Measurements from ENCODE around the gene LEFTY1.

Gene LEFTY1

GRCh38 chr1:225923381-225923691 lies 34.4 kb upstream of the LEFTY1 start:
- CTCF ChIA-PET = interaction anchor here (0.9 to 1.9 kb wide), 3 partner anchors 12 to 449 kb away, joined by 3 to 11 read pairs (median 4); partner anchors contain the start of gene TMEM63A
- POLR2A ChIA-PET (ENCODE audit: low non-redundant PET) = interaction anchor here (0.5 to 3.6 kb wide), 3 partner anchors 41 to 496 kb away, joined by 3 to 22 read pairs (median 4); partner anchors contain the start of genes SRP9 and TMEM63A
- TF ChIP-seq, protein P1, sequence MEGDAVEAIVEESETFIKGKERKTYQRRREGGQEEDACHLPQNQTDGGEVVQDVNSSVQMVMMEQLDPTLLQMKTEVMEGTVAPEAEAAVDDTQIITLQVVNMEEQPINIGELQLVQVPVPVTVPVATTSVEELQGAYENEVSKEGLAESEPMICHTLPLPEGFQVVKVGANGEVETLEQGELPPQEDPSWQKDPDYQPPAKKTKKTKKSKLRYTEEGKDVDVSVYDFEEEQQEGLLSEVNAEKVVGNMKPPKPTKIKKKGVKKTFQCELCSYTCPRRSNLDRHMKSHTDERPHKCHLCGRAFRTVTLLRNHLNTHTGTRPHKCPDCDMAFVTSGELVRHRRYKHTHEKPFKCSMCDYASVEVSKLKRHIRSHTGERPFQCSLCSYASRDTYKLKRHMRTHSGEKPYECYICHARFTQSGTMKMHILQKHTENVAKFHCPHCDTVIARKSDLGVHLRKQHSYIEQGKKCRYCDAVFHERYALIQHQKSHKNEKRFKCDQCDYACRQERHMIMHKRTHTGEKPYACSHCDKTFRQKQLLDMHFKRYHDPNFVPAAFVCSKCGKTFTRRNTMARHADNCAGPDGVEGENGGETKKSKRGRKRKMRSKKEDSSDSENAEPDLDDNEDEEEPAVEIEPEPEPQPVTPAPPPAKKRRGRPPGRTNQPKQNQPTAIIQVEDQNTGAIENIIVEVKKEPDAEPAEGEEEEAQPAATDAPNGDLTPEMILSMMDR (conservative IDR thresholded peaks at IDR 0.05; ENCODE audit: low read depth) = no peak
- no peak for DNase-seq (ENCODE audit: low spot score)
- H3K27ac ChIP-seq = peak overlapping the region; percentile 97

GRCh38 chr1:225921734-225922709 lies 33.1 kb upstream of the LEFTY1 start:
- TF ChIP-seq, protein P1 (conservative IDR thresholded peaks at IDR 0.05; ENCODE audit: low read depth) = no peak
- DNase-seq (ENCODE audit: low spot score) = peak; percentile 97
- peak overlapping the region; percentile 97 for H3K27ac ChIP-seq
- ChIA-PET CTCF (interaction anchor here (0.5 to 1.9 kb wide), 6 partner anchors 14 to 597 kb away, joined by 3 to 11 read pairs (median 4); partner anchors contain the start of gene TMEM63A), POLR2A (ENCODE audit: low non-redundant PET) (interaction anchor here (0.5 to 3.6 kb wide), 3 partner anchors 22 to 39 kb away, joined by 3 to 22 read pairs (median 3); partner anchors contain the start of gene TMEM63A)

GRCh38 chr1:225919906-225920305 lies 31.0 kb upstream of the LEFTY1 start:
- ChIA-PET POLR2A (ENCODE audit: low non-redundant PET) (no interaction called here), CTCF (interaction anchor here (0.5 to 1.6 kb wide), 7 partner anchors 8 to 445 kb away, joined by 3 to 6 read pairs (median 3); partner anchors contain the start of gene SRP9)
- H3K27ac ChIP-seq = peak overlapping the region; percentile 86
- peak; percentile 93 for DNase-seq (ENCODE audit: low spot score)
- TF ChIP-seq, protein P1 (conservative IDR thresholded peaks at IDR 0.05; ENCODE audit: low read depth) = no peak

- POLR2A ChIA-PET (ENCODE audit: low non-redundant PET) = interaction anchor here (0.6 kb wide), 1 partner anchor 27 kb away, joined by 7 read pairs; no protein-coding TSS in a partner anchor
- TF ChIP-seq, protein P1 (conservative IDR thresholded peaks at IDR 0.05; ENCODE audit: low read depth) = no peak
- no peak for DNase-seq (ENCODE audit: low spot score)
- no peak overlapping the region for H3K27ac ChIP-seq
- CTCF ChIA-PET = no interaction called here
Observed at GRCh38 chr1:225918280-225918679, 29.3 kb upstream of the LEFTY1 start.

DNA sequence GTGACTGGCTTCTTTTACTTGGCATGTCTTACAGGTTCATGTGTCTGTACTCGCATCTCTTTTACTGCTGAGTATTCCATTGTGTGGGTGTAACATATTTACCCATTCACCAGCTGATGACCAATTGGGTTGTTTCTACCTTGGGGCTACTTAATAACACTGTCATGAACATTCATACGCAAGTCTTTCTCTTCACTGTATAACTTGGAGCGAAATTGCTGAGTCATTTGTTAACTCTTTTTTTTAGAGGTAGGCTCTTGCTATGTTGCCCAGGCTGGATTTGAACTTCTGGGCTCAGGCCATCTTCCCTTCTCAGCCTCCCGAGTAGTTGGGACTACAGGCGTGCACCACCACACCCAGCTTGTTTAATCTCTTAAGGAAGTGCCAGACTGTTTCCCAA lies 28.6 kb upstream of the LEFTY1 start:
- POLR2A ChIA-PET (ENCODE audit: low non-redundant PET) = no interaction called here
- TF ChIP-seq, protein P1 (conservative IDR thresholded peaks at IDR 0.05; ENCODE audit: low read depth) = no peak
- DNase-seq (ENCODE audit: low spot score) = peak; percentile 90
- H3K27ac ChIP-seq = peak overlapping the region; percentile 37; the same call in 1 of the 2 replicates
- CTCF ChIA-PET = interaction anchor here (1.9 kb wide), 1 partner anchor 140 kb away, joined by 6 read pairs; the partner anchor contains the start of gene SRP9

GRCh38 chr1:225917101-225917500 lies 28.2 kb upstream of the LEFTY1 start:
- TF ChIP-seq, protein P1 (conservative IDR thresholded peaks at IDR 0.05; ENCODE audit: low read depth) = no peak
- ChIA-PET CTCF (interaction anchor here (1.9 kb wide), 1 partner anchor 140 kb away, joined by 6 read pairs; the partner anchor contains the start of gene SRP9), POLR2A (ENCODE audit: low non-redundant PET) (no interaction called here)
- peak overlapping the region; percentile 78 for H3K27ac ChIP-seq
- no peak for DNase-seq (ENCODE audit: low spot score)
